Lung (tissue), 12 donors: Measurements from ENCODE around the gene PRDM15. TPM values are rescaled to one million over a fixed set of nuclear protein-coding genes. Genes with fewer than 3 reads are reported as not detected.

Experiments
- ATAC-seq: fragments of 200-7000 bp; cut with Tn5 transposase; one replicate; pipeline ENCODE4 v1.9.1; 2020; ENCODE audit warnings: moderate number of reproducible peaks; ENCODE audit not compliant: insufficient read depth, low FRiP score
- DNase-seq, 3 donors: peaks; one replicate each; pipeline ENCODE4 v3.0.0-alpha.2; 2013 to 2017
- H3K27ac ChIP-seq, 2 donors: one replicate each; pipeline ENCODE4 v1.5.1; 2013; ENCODE audit warnings: mild to moderate bottlenecking in 2 of 2, moderate library complexity in 2 of 2, control low read depth in 1 of 2, inconsistent platforms in 1 of 2, low read depth in 1 of 2, low read length in 1 of 2
- H3K27me3 ChIP-seq, 3 donors: one replicate each; pipeline ENCODE4 v1.5.1; 2013; ENCODE audit warnings: low read length in 2 of 3; ENCODE audit not compliant: control insufficient read depth in 3 of 3, insufficient read depth in 3 of 3
- H3K36me3 ChIP-seq, 4 donors: one replicate each; pipeline ENCODE4 v1.5.1; 2013; ENCODE audit warnings: low read length in 4 of 4, mild to moderate bottlenecking in 1 of 4, moderate library complexity in 1 of 4; ENCODE audit not compliant: control insufficient read depth in 4 of 4, insufficient read depth in 4 of 4
- H3K4me1 ChIP-seq, 5 donors: one replicate each; pipeline ENCODE4 v1.5.1; 2013; ENCODE audit warnings: low read length in 5 of 5, mild to moderate bottlenecking in 2 of 5, moderate library complexity in 1 of 5; ENCODE audit not compliant: control insufficient read depth in 5 of 5, insufficient read depth in 5 of 5
- H3K4me3 ChIP-seq: one replicate; pipeline ENCODE4 v1.5.1; 2013; ENCODE audit warnings: mild to moderate bottlenecking, control low read depth, moderate library complexity
- H3K9ac ChIP-seq, 2 donors: one replicate each; pipeline ENCODE4 v1.5.1; 2013; ENCODE audit warnings: low read length in 2 of 2, control low read depth in 1 of 2; ENCODE audit not compliant: insufficient read depth in 1 of 2
- H3K9me3 ChIP-seq, 4 donors: one replicate each; pipeline ENCODE4 v1.5.1; 2013; ENCODE audit warnings: low read length in 3 of 4, mild to moderate bottlenecking in 1 of 4, moderate library complexity in 1 of 4; ENCODE audit not compliant: control insufficient read depth in 4 of 4, insufficient read depth in 3 of 4
- WGBS, 2 donors: extraction: QIAGEN DNeasy Blood & Tissue Kit; methylation state at CpG; one replicate each; pipeline ENCODE4 v1.1.7; 2013; 5-methylcytosine and 5-hydroxymethylcytosine counted together
- polyA plus RNA-seq, 2 donors: library from polyadenylated mRNA; stranded (reverse); fragments of 200-250 nt; gene quantifications; one replicate each; pipeline ENCODE4 v1.2.1, GENCODE V29; 2013
- total RNA-seq, 2 donors: library from RNA; depleted of rRNA in 1 of 2; stranded (reverse); fragments of >200 nt in 1 of 2; gene quantifications; one replicate each; pipeline ENCODE4 v1.2.1, GENCODE V29; 2014 to 2021
- TF ChIP-seq, protein P1 (sequence below): IDR thresholded peaks from 2 replicates; pipeline ENCODE4 v1.5.1; 2012; ENCODE audit warnings: mild to moderate bottlenecking; ENCODE audit errors: control extremely low read depth, extremely low read depth
- donor health status: control.
- donor health status: control.
- donor health status: Bipolar disorder and iron deficiency.
- donor health status: healthy.
- donor health status: DM: yes; HTN: yes; CAD: no.

PRDM15 gene
- total and polyA plus RNA-seq, 4 donors, result 2.4 to 7.2 (median 4.1) TPM

GRCh38 chr21:41767606-41768436, 111.3 kb downstream of the PRDM15 start:
- no peak overlapping the region for H3K4me3 ChIP-seq
- H3K9ac ChIP-seq, result no peak overlapping the region
- 4 to 6% methylated on average over 26 of the region's 26 CpGs for WGBS, 2 donors
- peaks cover 0 to 89% (median 79%) of the 10 kb centered on the region in 3 donors for H3K27me3 ChIP-seq
- H3K36me3 ChIP-seq, result no peaks in the 10 kb centered on the region
- H3K9me3 ChIP-seq, result peaks cover 0 to 3% (median 0%) of the 10 kb centered on the region in 4 donors
- DNase-seq (no peak), ATAC-seq (no peak)
- TF ChIP-seq, protein P1, sequence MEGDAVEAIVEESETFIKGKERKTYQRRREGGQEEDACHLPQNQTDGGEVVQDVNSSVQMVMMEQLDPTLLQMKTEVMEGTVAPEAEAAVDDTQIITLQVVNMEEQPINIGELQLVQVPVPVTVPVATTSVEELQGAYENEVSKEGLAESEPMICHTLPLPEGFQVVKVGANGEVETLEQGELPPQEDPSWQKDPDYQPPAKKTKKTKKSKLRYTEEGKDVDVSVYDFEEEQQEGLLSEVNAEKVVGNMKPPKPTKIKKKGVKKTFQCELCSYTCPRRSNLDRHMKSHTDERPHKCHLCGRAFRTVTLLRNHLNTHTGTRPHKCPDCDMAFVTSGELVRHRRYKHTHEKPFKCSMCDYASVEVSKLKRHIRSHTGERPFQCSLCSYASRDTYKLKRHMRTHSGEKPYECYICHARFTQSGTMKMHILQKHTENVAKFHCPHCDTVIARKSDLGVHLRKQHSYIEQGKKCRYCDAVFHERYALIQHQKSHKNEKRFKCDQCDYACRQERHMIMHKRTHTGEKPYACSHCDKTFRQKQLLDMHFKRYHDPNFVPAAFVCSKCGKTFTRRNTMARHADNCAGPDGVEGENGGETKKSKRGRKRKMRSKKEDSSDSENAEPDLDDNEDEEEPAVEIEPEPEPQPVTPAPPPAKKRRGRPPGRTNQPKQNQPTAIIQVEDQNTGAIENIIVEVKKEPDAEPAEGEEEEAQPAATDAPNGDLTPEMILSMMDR, result no peak
- no peak overlapping the region for H3K27ac ChIP-seq
- H3K4me1 ChIP-seq, result peaks cover 0 to 23% (median 10%) of the 10 kb centered on the region in 5 donors

DNA sequence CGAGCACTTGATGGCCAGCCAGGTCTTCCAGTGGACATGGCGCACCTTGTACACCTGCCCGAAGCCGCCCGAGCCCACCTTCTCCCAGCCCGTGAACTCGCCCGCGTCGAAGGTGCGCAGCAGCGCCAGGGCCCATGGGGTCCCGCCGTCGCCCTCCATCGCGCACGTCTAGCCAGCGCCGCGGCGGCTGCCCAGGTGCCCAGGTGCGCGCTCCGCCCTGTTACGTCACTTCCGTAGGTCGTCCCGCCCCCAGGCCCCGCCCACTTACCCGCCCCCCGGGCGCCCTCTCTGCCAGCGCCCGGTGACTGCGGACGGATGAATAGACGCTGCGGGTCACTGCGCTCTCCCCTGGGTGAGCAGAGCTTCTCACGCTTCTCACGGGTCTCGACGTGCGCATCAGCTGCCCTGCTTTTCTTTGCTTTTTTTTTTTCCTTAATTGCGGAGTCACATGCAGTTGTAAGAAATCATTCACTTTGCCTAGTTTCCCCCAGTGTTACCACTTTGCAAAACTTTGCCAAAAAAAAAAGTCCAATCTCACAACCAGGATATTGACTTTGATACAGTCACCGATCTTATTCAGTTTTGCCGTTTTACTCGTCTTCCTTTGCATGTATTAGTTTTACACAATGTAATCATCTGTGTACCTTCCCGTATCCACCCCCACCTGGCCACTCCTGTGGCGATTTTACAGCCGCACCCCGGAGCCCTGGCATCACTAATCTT, 112.1 kb downstream of the PRDM15 start, which contains the start of gene RIPK4:
Gene RIPK4, minus strand, starts transcription at position 170 of the 723 bp plus-strand sequence. Its CDS starts 11 bp downstream, at position 159.
- H3K9me3 ChIP-seq, result peaks cover 0 to 3% (median 0%) of the 10 kb centered on the region in 4 donors
- peaks cover 0 to 26% (median 13%) of the 10 kb centered on the region in 5 donors for H3K4me1 ChIP-seq
- TF ChIP-seq, protein P1, result no peak
- peak within 1 kb of the TSS in 1 of 2 donors; percentile 87 for H3K27ac ChIP-seq
- H3K9ac ChIP-seq, result peak within 1 kb of the TSS; percentile 38 to 65
- H3K36me3 ChIP-seq, result no peaks in the 10 kb centered on the region
- DNase-seq (peak; percentile 48 to 77 (median 74)), ATAC-seq (peak; percentile 61)
- WGBS, 2 donors, result 5% methylated on average over 50 to 53 of the region's 53 CpGs
- peak within 1 kb of the TSS; percentile 63 for H3K4me3 ChIP-seq
- H3K27me3 ChIP-seq, result peaks cover 0 to 89% (median 83%) of the 10 kb centered on the region in 3 donors

- H3K9ac ChIP-seq, result peak overlapping the region; percentile 38 to 65
- no peaks in the 10 kb centered on the region for H3K36me3 ChIP-seq
- H3K9me3 ChIP-seq, result peaks cover 0 to 3% (median 0%) of the 10 kb centered on the region in 4 donors
- peak overlapping the region in 1 of 2 donors; percentile 87 for H3K27ac ChIP-seq
- 8% methylated on average over 74 to 88 of the region's 88 CpGs for WGBS, 2 donors
- peak overlapping the region; percentile 63 for H3K4me3 ChIP-seq
- TF ChIP-seq, protein P1, result no peak
- peaks cover 0 to 34% (median 15%) of the 10 kb centered on the region in 5 donors for H3K4me1 ChIP-seq
- peaks cover 0 to 89% (median 85%) of the 10 kb centered on the region in 3 donors for H3K27me3 ChIP-seq
- DNase-seq (no peak), ATAC-seq (no peak)
Observed at GRCh38 chr21:41765973-41766882, 112.9 kb downstream of the PRDM15 start.
